ENCODE measurements around the gene RYR2.

The RYR2 gene

DNA sequence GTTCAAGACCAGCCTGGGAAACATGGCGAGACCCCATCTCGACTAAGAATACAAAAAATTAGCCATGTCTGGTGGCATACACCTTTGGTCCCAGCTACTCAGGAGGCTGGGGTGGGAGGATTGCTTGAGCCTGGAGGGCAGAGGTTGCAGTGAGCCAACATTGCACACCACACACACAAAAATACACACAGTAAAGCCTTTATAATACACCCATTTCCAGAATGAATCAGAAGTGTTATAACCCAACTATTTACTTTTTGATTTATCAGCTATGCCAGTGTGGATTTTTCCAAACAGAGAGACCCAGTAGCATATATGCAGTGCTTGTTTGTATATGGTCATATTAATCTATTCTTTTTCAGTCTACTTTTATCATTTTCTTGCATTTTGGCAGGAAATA is 648.7 kb downstream of the RYR2 start:
- DNase-seq, result no peak

DNA sequence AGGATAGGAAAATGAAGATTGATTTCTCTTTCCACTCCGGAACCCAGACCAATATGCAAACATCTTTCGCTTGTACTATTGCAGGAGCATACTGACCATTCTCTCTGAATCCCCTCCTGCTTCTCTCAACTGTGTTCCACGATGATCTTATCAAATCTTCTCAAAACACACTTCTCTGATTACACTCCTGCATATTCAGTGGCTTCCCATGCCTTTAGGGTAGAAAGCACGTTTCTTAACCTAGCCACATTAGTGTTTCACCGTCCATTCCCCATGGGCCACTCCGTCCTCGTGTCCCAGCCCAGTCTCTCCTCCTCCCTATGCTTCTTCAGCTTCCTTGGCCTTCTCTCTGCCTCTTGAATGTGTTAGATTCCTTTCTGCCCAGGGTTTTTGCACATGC is 650.3 kb downstream of the RYR2 start:
- DNase-seq, result no peak

DNA sequence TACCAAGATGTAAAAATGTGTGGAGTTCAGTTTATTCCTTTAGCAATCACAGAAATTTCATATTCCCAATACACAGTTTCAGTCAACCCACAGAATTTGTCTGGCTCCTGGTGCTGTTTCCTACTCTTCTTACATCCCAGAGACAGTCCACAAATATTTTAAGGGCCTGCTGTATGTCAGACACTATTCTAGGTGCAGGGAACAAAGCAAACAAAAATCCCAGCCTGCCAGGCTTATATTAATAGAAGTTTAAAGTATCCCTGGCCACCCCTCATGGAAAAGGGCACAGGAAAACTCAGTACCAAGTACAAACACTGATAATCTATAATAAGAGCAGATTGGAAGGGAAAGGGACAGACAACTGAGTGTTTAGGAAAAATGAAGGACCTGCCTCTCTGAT is 653.9 kb downstream of the RYR2 start:
- DNase-seq, result no peak

DNA sequence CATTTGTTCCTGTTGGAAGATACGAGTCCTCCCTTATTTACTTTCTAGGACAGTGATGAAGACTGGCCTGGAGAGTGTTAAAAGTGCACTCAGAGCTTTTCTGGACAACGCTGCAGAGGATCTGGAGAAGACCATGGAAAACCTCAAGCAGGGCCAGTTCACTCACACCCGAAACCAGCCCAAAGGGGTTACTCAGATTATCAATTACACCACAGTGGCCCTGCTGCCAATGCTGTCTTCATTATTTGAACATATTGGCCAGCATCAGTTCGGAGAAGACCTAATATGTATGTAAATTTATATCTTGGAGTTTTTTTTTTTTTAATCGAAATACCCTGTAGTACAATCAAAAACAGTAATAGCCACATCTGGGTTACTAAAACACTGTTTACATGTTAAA is 658.2 kb downstream of the RYR2 start:
- no peak for DNase-seq

DNA sequence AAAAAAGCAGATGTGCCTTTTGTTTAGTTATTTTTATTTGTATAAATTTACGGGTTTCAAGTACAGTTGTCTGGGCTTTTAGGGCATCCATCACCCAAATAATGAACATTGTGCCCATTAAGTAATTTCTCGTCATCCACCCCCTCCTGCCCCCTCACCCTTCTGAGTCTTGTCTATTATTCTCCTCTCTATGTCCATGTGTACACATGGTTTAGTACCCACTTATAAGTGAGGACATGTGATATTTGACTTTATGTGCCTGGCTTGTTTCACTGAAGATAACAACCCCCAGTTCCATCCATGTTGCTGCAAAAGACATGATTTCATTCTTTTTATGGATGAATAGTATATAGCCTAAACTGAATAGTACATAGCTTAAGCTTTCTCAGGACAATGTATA is 659.5 kb downstream of the RYR2 start:
- no peak for DNase-seq

DNA sequence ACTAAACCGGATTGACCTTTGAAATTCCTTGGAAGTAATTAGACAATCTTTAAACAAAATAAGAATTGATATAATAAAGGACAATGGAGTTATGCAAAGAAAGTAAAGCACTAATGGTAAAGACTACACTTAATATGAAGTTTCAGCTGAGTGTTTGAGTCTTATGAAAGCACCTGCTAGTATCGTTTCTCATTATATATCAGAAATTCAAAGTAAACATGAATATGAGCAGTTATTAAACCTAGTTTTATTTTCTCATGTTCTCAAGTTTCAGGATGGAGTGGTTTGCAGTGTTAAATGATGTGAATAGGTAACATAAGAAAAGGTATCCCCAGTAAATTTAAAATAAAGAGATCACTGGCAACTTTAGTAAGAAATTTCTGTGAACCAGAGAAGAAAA is 660.2 kb downstream of the RYR2 start:
- no peak for DNase-seq

DNA sequence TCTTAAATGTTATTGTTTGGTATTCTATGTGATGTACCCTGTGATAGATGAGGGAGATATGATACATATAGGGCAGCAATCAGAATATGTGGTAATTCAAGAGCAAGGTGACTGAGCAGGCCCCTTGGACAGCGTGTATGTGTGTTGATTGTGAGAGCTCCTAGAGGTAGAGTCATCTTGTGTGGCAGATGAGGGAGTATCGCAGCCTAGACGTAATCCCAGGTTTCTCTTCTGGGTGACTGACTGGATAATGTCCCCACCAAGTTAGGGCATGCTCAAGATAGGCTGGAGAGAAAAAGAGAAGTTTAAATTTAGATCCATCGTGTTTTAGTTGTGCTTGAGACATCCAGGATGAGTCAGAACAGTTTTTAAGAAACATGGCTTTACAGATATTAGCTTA is 663.5 kb downstream of the RYR2 start:
- no peak for DNase-seq

DNA sequence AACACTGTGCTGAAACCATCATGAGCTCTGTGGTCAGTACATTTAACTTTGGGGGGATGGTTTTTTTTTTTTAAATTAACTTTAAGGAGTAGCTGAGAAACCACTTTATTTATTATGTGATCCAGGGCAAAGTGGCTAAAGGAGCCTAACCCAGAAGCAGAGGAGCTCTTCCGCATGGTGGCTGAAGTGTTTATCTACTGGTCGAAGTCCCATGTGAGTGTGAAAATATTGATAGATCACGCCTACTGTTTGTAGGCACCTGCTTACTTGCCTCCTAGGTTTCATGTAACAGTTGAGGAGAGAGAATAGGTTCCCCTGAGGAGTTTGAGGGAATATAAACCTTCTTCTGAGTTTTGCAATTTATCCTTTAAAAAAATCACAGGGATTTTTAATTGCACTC is 667.4 kb downstream of the RYR2 start:
- DNase-seq, result no peak

DNA sequence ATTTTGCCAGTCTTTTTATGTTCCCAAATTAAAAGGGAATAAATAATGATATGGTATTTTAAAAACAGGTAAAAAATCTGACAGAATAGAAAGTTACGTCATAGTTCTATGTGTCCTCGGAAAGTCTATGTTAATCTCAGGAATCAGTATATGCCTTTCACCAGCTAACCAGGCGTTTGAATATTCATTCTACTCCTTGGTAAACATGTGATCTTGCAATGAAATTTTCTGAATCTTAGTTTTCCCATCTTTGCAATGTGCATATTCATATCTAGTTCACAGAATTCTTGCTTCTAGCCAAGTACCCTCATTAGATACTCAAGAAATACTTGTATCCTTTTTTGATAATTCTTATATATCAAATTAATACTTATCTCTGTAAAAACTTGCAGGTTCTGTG is 669.3 kb downstream of the RYR2 start:
- DNase-seq, result no peak

DNA sequence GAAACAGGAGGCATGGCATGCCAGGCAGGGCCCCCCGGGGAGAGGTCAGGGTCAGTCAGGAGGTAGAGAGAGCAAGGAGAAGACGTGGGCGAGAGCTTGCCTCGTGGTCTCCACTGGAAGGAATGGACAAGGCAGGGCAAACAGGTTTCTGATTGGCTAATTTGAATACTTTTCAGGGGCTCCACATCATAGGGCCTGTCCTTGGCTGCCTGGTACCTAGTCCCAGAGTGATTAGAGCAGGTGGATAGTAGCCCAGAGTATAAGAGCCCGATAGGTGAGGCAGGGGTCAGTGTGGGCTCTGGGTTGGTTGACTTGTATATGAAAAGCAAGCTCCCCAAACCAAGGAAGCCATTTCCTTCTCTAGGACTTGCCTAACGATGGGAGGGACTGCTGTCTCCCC is 670.1 kb downstream of the RYR2 start:
- no peak for DNase-seq

DNA sequence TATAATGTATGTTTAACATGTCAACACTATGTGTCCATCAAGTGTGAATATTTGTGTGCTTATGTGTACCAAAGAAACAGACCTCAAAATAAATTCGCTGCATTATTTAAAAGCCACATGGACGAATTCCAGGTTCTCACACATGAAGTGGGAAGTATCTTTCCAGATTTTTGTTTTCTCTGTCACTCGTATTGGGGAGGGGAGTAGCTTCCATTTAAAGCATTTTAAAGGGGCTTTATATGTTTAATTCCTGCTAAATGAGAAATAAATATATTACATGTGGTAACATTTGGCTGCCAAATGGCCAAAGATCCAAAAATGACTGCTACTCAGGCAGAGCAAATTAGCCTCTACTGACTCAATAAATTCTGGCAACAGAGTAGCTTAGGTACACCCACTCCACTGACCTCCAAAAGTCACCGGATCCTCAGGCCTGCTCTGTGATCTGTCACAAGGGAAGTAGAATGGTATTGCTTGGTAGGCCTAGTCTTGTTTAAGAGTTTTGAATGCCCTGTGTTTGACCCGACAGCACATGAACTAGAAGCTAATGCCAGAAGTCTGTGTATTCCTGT is 670.7 kb downstream of the RYR2 start:
- no peak for DNase-seq

DNA sequence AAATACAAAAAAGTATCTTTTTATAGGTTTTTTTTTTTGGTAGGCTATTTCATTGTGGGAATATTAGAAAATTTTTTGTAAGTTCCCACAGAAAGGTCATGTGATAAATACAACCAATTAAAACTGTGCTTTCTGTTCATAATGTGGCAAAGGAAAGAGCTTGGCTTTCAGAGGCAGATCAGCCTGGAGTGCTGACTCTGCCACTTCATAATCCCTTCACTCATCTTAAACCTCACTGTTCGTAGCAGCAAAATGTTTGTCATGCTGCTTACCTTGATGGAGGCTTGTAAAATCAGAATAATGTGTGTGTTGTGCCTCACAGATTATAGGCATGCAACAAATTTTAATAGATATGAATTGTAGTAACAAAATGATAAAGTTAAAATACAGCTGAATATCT is 671.9 kb downstream of the RYR2 start:
- no peak for DNase-seq

DNA sequence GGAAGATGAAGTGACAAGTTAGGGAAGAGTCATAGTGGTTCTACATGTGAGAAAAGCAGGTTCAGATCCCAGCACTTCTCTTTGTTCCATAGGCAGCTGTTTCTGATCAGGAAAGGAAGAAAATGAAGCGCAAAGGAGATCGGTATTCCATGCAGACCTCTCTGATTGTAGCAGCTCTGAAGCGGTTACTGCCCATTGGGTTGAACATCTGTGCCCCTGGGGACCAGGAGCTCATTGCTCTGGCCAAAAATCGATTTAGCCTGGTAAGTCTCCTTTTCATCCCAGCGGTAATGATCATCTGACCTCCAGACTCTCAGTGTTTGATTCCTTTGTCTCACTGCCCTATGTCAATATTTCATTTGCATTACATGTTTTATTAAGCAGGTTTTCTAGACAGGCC is 675.1 kb downstream of the RYR2 start:
- no peak for DNase-seq

DNA sequence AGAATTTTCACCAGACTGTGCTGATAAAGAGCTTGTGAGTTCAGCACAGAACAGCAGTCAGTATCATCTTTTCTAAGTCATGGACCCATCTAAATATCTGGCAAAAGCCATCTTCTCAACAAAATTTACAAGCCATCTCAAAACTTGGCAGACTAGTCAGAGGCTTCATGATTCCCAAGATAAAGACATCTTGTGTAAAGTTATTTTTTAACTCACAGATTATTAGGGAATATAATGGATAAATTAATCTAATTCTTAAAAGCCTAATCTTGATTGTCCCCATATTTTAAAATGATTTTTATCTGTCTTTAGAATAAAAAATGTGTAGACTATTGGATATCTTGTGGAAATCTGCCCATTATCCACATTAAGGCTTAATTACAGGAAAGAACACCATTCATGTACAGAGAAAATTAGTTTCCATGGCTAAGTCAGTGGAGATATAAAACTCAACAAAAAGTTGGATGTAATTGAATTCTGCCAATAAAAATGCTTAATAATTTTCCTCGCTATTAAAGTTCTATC is 688.9 kb downstream of the RYR2 start:
- DNase-seq, result no peak

DNA sequence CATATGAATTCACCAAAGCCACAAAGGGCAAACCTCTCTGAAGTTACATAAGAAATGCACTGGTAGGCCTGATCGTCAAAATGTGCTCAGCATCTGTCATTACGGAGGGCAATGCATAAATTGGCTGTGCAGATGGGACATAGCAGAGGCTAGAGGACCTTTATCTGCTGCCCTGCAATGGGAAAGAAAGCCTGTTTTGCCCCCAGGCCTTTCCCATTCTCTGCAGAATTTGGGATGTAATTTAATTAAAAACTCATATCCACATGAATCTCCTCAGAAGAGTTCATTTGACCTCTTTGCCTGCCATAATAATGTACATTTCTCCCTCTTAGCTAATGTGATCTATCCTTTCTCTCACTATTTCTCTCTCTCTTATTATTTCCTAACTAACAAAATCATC is 690.7 kb downstream of the RYR2 start:
- DNase-seq, result no peak

DNA sequence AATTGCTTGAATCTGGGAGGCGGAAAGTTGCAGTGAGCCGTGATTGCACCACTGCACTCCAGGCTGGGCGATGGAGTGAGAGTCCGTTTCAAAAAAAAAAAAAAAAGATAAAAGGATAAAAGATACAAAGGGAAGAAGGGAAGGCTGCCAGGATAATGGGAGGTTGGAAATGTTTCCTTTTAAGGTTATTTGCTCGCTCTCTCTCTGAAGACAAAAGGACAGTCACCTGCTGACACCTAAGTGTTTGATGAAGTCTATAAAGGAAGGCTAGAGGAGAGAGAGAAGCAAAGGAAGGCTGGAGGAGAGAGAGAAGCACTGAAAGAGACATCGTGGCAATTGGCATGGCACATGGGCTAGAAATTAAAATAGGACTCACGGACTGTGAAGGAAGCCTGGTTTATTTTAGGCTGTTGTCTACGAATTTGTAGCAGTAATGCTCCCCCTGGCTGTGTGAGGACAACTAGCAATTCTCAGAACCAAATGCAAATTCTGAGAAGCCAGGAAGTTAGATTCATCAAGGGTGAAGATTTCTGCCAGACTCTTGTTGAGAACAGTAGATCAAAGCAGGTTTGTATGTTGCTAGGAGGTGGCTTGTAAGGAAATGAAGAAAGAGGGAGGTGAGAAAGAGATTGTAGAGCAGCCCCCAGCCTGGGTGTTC is 694.5 kb downstream of the RYR2 start:
- no peak for DNase-seq

DNA sequence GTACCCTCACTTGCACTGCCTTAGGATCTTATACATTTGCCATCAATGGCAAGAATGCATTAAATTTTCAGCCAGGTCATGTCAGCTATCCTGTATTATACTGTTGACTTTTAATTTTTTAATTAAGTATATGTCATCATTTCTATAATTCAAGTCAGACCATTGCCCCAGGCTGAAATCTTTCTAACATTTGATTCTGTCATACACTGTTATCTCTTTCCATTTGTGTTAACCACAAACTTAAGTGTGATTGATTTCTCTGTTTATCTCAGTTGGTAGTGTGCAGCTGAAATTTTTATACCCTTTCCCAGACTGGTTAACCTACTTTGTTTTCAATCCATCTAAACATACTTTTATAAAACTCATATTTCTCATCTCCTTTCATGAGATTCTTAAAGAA is 695.5 kb downstream of the RYR2 start:
- DNase-seq, result no peak

DNA sequence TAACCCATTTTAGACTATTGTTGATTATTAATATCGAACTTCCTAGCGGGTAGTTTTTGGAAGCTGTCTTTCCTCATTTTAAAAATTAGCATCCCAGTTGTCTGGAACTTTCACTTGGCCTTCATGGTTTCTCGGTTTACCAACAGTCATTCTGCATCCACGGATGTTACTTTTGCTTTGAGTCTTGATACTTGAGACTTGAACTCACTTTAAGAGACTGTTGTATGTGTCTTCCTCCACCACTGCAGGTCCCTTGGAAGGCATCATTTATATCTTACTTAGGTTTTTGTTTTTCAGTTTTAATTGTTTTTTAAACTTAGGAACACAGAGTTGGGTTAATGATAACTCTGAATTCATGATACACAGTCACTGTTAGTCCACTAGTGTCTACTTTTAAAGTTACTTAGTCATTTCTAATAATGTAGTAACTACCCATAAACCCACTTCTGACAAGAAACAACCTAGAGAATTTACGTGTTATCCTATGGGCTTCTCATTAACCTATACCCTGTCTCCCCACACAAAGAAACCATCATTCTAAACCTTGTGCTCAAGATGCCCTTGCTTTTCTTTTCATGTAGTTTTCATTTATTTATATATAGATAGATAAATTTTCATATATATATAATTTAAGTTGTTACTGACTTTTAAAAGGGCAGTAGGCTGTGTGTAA is 696.1 kb downstream of the RYR2 start:
- no peak for DNase-seq

DNA sequence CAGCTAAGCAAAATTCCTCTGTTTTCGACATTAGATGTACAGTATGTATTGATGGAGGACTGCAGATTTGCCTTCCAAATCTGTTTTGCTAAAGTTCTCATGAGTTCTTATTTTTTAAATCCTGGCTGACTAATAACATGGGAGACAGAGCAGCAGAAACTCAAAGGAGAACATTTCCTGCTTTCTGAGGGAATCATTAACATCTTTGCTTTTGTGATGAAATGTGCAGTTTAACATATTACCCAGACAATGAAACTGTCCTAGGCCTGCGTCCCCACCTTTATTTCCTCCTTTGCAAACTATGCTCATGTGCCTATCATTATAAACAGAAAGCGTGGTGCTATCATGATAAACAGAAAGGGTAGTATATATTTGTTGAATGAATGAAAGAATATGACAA is 698.9 kb downstream of the RYR2 start:
- DNase-seq, result no peak

DNA sequence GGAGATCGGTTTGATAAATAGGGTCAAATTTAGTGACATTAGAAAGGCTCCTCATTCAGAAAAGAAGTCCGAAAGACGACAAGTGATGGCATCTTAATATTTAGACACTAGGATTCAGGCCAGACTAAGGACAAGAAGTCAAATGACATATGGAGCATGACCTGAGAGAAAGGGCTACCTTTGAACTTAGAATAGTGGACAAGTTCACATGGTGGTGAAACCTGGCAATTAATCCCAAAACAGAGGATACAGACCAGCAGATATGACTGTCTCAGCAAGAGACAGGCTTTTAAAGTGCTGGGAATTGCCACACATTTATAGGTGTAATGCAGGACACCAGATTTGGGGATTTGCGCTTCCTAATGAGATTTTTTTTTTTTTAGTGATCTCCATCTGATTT is 703.6 kb downstream of the RYR2 start:
- no peak for DNase-seq

DNA sequence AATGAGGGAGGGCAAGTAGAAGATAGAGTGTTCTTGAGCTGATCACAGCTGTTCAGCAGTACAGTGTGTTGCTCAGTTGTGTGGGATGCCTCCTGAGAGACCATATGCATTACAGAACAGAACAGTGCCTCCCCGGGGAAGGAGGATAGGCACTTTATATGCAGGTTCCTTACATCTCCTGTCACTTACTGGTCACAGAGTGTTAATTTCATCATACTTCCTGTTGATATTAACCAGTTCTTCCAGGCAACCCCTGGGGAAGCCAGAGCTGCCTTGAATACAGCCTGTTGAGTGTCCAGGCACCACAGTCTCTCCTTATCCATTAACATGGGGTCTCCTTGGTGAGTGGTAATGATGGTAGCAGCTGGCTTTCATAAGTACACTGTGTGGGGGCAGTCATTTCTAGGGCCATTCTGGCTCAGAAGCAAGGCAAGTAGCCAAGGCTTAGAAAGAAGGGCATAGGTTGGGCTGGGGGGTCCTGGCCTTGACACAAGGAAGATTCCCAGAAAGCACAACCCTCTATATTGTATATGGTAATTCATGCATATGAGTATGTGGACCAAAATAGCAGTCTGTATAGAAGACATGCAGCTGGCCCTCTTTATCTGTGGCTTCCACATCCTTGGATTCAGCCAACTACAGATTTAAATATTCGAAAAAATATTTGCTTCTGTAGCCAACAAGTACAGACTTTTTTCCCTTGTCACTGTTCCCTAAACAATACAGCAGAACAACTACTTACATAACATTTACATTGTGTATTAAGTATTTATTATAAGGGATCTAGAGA is 706.4 kb downstream of the RYR2 start:
- DNase-seq, result no peak

DNA sequence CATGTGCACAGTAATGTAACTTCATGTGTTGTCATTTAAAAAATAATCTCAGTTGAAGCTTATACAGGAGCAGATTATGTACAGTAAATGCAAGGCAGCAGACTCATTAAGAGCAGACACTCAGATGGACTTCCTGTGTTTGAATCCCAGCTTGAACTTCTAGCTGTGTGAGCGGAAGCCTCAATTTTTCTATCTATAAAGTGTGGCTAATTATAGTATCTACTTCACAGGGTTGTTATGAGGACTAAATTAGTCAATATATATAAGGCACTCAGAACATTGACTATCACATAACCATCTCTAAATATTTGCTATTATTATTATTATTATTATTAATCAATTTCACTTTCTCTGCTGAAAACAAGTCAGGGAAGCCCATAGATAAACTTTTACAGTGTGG is 707.1 kb downstream of the RYR2 start:
- DNase-seq, result no peak

DNA sequence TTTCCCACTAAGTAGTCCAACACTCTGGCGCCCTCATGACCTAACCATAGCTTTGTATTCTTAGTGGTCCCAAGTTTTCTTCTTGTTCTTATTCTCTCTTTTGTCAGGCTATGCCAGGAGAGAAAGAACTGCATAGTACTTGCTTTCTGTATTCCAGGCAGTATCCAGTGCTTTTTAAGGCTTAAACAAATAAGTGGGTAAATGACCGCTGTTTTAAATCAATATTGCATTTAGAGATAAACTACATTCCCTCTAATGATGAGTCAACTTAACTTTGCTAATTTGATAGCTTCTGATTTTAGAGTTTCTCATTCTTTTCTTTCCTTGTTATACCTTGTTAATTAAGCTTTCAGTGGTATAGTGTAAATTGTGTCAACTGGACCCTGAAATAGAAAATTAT is 709.1 kb downstream of the RYR2 start:
- DNase-seq, result no peak

DNA sequence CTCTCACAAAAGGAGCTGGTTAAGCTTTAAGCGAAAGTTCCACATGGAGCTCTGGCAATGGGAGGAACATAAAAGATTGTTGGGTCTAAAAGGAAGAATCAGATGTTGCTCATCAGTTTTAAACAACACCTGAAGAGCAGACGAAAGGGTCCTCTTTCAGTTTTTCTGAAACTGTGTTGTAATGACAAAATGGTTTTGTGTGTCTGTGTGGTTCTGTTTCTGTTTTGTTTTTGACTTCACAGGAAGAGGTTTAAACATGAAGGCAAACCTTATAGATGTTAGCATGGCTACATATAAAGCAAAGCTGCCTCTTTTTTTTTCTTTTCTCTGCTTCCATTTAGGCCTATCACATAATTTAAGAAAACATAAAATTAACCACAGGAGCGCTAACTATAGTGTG is 712.6 kb downstream of the RYR2 start:
- DNase-seq, result no peak

Data from NCI-H187 treated with DMSO at 0.1 percent for 48 hours (cell line).